Measurements from ENCODE around the gene PLAGL1.
A peak's percentile ranks its signal among the peaks of the same experiment; 100 is the strongest.

Gene PLAGL1

GRCh38 chr6:143958839-143959399 is 49.1 kb downstream of the PLAGL1 start:
- Mint-ChIP-seq H3K27me3 (no peaks in the 10 kb centered on the region), H3K4me1 (no peaks in the 10 kb centered on the region), H3K4me3 (no peak overlapping the region), H3K27ac (ENCODE audit: low read depth) (no peak overlapping the region), H3K9me3 (no peaks in the 10 kb centered on the region), H3K36me3 (ENCODE audit: insufficient read depth) (no peaks in the 10 kb centered on the region)
- ATAC-seq (replicated peaks; ENCODE audit: extremely low read depth, poor library complexity, severe bottlenecking) (no peak), DNase-seq (ENCODE audit: low spot score in 2 of 2) (no peak)

GRCh38 chr6:143957679-143958274 is 50.3 kb downstream of the PLAGL1 start:
- Mint-ChIP-seq H3K9me3 (no peaks in the 10 kb centered on the region), H3K27ac (ENCODE audit: low read depth) (no peak overlapping the region), H3K36me3 (ENCODE audit: insufficient read depth) (no peaks in the 10 kb centered on the region), H3K27me3 (no peaks in the 10 kb centered on the region), H3K4me3 (no peak overlapping the region), H3K4me1 (no peaks in the 10 kb centered on the region)
- ATAC-seq (replicated peaks; ENCODE audit: extremely low read depth, poor library complexity, severe bottlenecking) (no peak), DNase-seq (ENCODE audit: low spot score in 2 of 2) (no peak)

- no peaks in the 10 kb centered on the region for H3K4me1 Mint-ChIP-seq
- H3K27ac Mint-ChIP-seq (ENCODE audit: low read depth), result no peak overlapping the region
- H3K27me3 Mint-ChIP-seq, result no peaks in the 10 kb centered on the region
- H3K9me3 Mint-ChIP-seq, result no peaks in the 10 kb centered on the region
- H3K4me3 Mint-ChIP-seq, result no peak overlapping the region
- ATAC-seq (replicated peaks; ENCODE audit: extremely low read depth, poor library complexity, severe bottlenecking) (no peak), DNase-seq (ENCODE audit: low spot score in 2 of 2) (no peak)
- H3K36me3 Mint-ChIP-seq (ENCODE audit: insufficient read depth), result no peaks in the 10 kb centered on the region
Observed at GRCh38 chr6:143955971-143956370, 52.1 kb downstream of the PLAGL1 start.

GRCh38 chr6:143953922-143954321 is 54.1 kb downstream of the PLAGL1 start:
- Mint-ChIP-seq H3K4me1 (no peaks in the 10 kb centered on the region), H3K36me3 (ENCODE audit: insufficient read depth) (no peaks in the 10 kb centered on the region), H3K27ac (ENCODE audit: low read depth) (no peak overlapping the region), H3K4me3 (no peak overlapping the region), H3K9me3 (no peaks in the 10 kb centered on the region), H3K27me3 (no peaks in the 10 kb centered on the region)
- no peak for ATAC-seq (replicated peaks; ENCODE audit: extremely low read depth, poor library complexity, severe bottlenecking)
- no peak for DNase-seq (ENCODE audit: low spot score in 2 of 2)

- DNase-seq (ENCODE audit: low spot score in 2 of 2), result no peak
- Mint-ChIP-seq H3K4me3 (no peak overlapping the region), H3K27me3 (no peaks in the 10 kb centered on the region)
Observed at GRCh38 chr6:143952947-143953701, 54.9 kb downstream of the PLAGL1 start.

GRCh38 chr6:143952060-143952778 is 55.8 kb downstream of the PLAGL1 start:
- Mint-ChIP-seq H3K4me3 (no peak overlapping the region), H3K9me3 (no peaks in the 10 kb centered on the region), H3K27ac (ENCODE audit: low read depth) (no peak overlapping the region), H3K27me3 (no peaks in the 10 kb centered on the region), H3K4me1 (no peaks in the 10 kb centered on the region), H3K36me3 (ENCODE audit: insufficient read depth) (no peaks in the 10 kb centered on the region)
- ATAC-seq (replicated peaks; ENCODE audit: extremely low read depth, poor library complexity, severe bottlenecking), result no peak
- no peak for DNase-seq (ENCODE audit: low spot score in 2 of 2)

More at GRCh38 chr6:143952947-143953701, 54.9 kb downstream of the PLAGL1 start:
- Mint-ChIP-seq H3K4me1 (no peaks in the 10 kb centered on the region), H3K36me3 (ENCODE audit: insufficient read depth) (no peaks in the 10 kb centered on the region), H3K27ac (ENCODE audit: low read depth) (no peak overlapping the region), H3K9me3 (no peaks in the 10 kb centered on the region)
- no peak for ATAC-seq (replicated peaks; ENCODE audit: extremely low read depth, poor library complexity, severe bottlenecking)

- ATAC-seq (replicated peaks; ENCODE audit: extremely low read depth, poor library complexity, severe bottlenecking), result no peak
- H3K27me3 Mint-ChIP-seq, result no peaks in the 10 kb centered on the region
- no peaks in the 10 kb centered on the region for H3K4me1 Mint-ChIP-seq
- no peak overlapping the region for H3K4me3 Mint-ChIP-seq
- no peak for DNase-seq (ENCODE audit: low spot score in 2 of 2)
- H3K36me3 Mint-ChIP-seq (ENCODE audit: insufficient read depth), result no peaks in the 10 kb centered on the region
- no peak overlapping the region for H3K27ac Mint-ChIP-seq (ENCODE audit: low read depth)
- no peaks in the 10 kb centered on the region for H3K9me3 Mint-ChIP-seq
Observed at GRCh38 chr6:143950875-143951274, 57.2 kb downstream of the PLAGL1 start.

- Mint-ChIP-seq H3K4me3 (no peak overlapping the region), H3K36me3 (ENCODE audit: insufficient read depth) (no peaks in the 10 kb centered on the region), H3K27me3 (no peaks in the 10 kb centered on the region), H3K27ac (ENCODE audit: low read depth) (no peak overlapping the region), H3K4me1 (no peaks in the 10 kb centered on the region), H3K9me3 (no peaks in the 10 kb centered on the region)
- no peak for DNase-seq (ENCODE audit: low spot score in 2 of 2)
- ATAC-seq (replicated peaks; ENCODE audit: extremely low read depth, poor library complexity, severe bottlenecking), result no peak
Observed at GRCh38 chr6:143949962-143950361, 58.1 kb downstream of the PLAGL1 start.

- H3K4me3 Mint-ChIP-seq, result no peak overlapping the region
- H3K9me3 Mint-ChIP-seq, result no peaks in the 10 kb centered on the region
- H3K27ac Mint-ChIP-seq (ENCODE audit: low read depth), result no peak overlapping the region
- H3K4me1 Mint-ChIP-seq, result no peaks in the 10 kb centered on the region
- no peaks in the 10 kb centered on the region for H3K36me3 Mint-ChIP-seq (ENCODE audit: insufficient read depth)
- no peaks in the 10 kb centered on the region for H3K27me3 Mint-ChIP-seq
- DNase-seq (ENCODE audit: low spot score in 2 of 2) (no peak), ATAC-seq (replicated peaks; ENCODE audit: extremely low read depth, poor library complexity, severe bottlenecking) (no peak)
Observed at GRCh38 chr6:143949535-143949934, 58.5 kb downstream of the PLAGL1 start.

- no peak overlapping the region for H3K27ac Mint-ChIP-seq (ENCODE audit: low read depth)
- H3K9me3 Mint-ChIP-seq, result no peaks in the 10 kb centered on the region
- H3K4me3 Mint-ChIP-seq, result no peak overlapping the region
- no peaks in the 10 kb centered on the region for H3K27me3 Mint-ChIP-seq
- H3K36me3 Mint-ChIP-seq (ENCODE audit: insufficient read depth), result no peaks in the 10 kb centered on the region
- DNase-seq (ENCODE audit: low spot score in 2 of 2), result no peak
- no peaks in the 10 kb centered on the region for H3K4me1 Mint-ChIP-seq
- ATAC-seq (replicated peaks; ENCODE audit: extremely low read depth, poor library complexity, severe bottlenecking), result no peak
Observed at GRCh38 chr6:143948208-143948607, 59.9 kb downstream of the PLAGL1 start.

- peaks cover 3% of the 10 kb centered on the region for H3K36me3 Mint-ChIP-seq (ENCODE audit: insufficient read depth)
- peak overlapping the region; percentile 27 for H3K4me3 Mint-ChIP-seq
- H3K9me3 Mint-ChIP-seq, result no peaks in the 10 kb centered on the region
- H3K27me3 Mint-ChIP-seq, result no peaks in the 10 kb centered on the region
- no peak overlapping the region for H3K27ac Mint-ChIP-seq (ENCODE audit: low read depth)
- ATAC-seq (replicated peaks; ENCODE audit: extremely low read depth, poor library complexity, severe bottlenecking) (peak; percentile 63), DNase-seq (ENCODE audit: low spot score in 2 of 2) (peak; percentile 26 to 27)
- peaks cover 14% of the 10 kb centered on the region for H3K4me1 Mint-ChIP-seq
Observed at GRCh38 chr6:143941852-143942627, 66.0 kb downstream of the PLAGL1 start.

GRCh38 chr6:143940011-143940597 is 68.0 kb downstream of the PLAGL1 start:
- DNase-seq (ENCODE audit: low spot score in 2 of 2) (peak in 1 of 2 donors; percentile 29), ATAC-seq (replicated peaks; ENCODE audit: extremely low read depth, poor library complexity, severe bottlenecking) (peak; percentile 85)
- no peaks in the 10 kb centered on the region for H3K9me3 Mint-ChIP-seq
- H3K4me1 Mint-ChIP-seq, result peaks cover 14% of the 10 kb centered on the region
- H3K27ac Mint-ChIP-seq (ENCODE audit: low read depth), result no peak overlapping the region
- H3K4me3 Mint-ChIP-seq, result no peak overlapping the region
- H3K36me3 Mint-ChIP-seq (ENCODE audit: insufficient read depth), result peaks cover 3% of the 10 kb centered on the region
- H3K27me3 Mint-ChIP-seq, result no peaks in the 10 kb centered on the region

Data from central memory CD8-positive, alpha-beta T cell (primary cell).